Testis (tissue), 3 donors: ENCODE measurements around the gene MAML2. TPM values are rescaled to one million over a fixed set of nuclear protein-coding genes. Genes with fewer than 3 reads are reported as not detected.
A peak's percentile ranks its signal among the peaks of the same experiment; 100 is the strongest.

Experiments
- DNase-seq: peaks from one replicate; pipeline ENCODE4 v3.0.0-alpha.2; 2019
- H3K27ac ChIP-seq, 2 donors: fragments of 200-600 bp; sonication (generic); one replicate each; pipeline ENCODE4 v1.5.1; 2019
- H3K27me3 ChIP-seq: fragments of 200-600 bp; sonication (generic); one replicate; pipeline ENCODE4 v1.5.1; 2019
- H3K36me3 ChIP-seq: fragments of 200-600 bp; sonication (generic); one replicate; pipeline ENCODE4 v1.5.1; 2017; ENCODE audit warnings: low read depth; ENCODE audit errors: missing control alignments
- H3K4me1 ChIP-seq: fragments of 200-600 bp; sonication (generic); one replicate; pipeline ENCODE4 v1.5.1; 2019
- H3K4me3 ChIP-seq, 2 donors: fragments of 200-600 bp; sonication (generic); one replicate each; pipeline ENCODE4 v1.5.1; 2017 to 2019
- H3K9me3 ChIP-seq: fragments of 200-600 bp; sonication (generic); one replicate; pipeline ENCODE4 v1.5.1; 2017
- CTCF ChIP-seq, 3 experiments: fragments of 450-650 bp in 2 of 3; fragments of 200-600 bp in 1 of 3; sonication (generic) in 1 of 3; IDR thresholded peaks; one replicate each; pipeline ENCODE4 v1.5.1; 2016 to 2019; ENCODE audit warnings: antibody characterized with exemption in 3 of 3, mild to moderate bottlenecking in 2 of 3, moderate library complexity in 1 of 3
- POLR2A ChIP-seq: fragments of 450-650 bp; IDR thresholded peaks from one replicate; pipeline ENCODE4 v1.6.1; 2017; ENCODE audit warnings: antibody characterized with exemption, mild to moderate bottlenecking, moderate library complexity
- WGBS, 2 donors: methylation state at CpG; one replicate each; pipeline ENCODE4 v1.1.5; 2018; 5-methylcytosine and 5-hydroxymethylcytosine counted together
- intact Hi-C: fragments of 100-400 bp; cut with DNase I; formaldehyde crosslinking; loops from one replicate; pipeline ENCODE4 v1.15.1; 2023; ENCODE audit warnings: low total_unique reads
- polyA plus RNA-seq: library from polyadenylated mRNA; stranded (reverse); fragments of 350-450 nt; fragmentation: Illumina TruSeq; extraction: RNeasy Lipid Tissue Mini Kit (QIAGEN cat#74804); gene quantifications from one replicate; pipeline ENCODE4 v1.2.3, GENCODE V29; 2014; ENCODE audit warnings: low read depth, low replicate concordance; ENCODE audit not compliant: insufficient read depth
- total RNA-seq, 2 donors: library from RNA; depleted of rRNA; stranded (reverse); fragments of >200 nt; gene quantifications; one replicate each; pipeline ENCODE4 v1.2.3, GENCODE V29; 2016

The MAML2 gene
- total and polyA plus RNA-seq, 3 donors from 2014 or later: 5.1 to 23.6 (median 17.6) TPM

- Histone ChIP-seq H3K36me3 (no peaks in the 10 kb centered on the region), H3K4me3 (peak overlapping the region; percentile 90 to 92), H3K27ac (peak overlapping the region; percentile 83 to 84), H3K27me3 (no peaks in the 10 kb centered on the region), H3K4me1 (peaks cover 10% of the 10 kb centered on the region), H3K9me3 (no peaks in the 10 kb centered on the region)
- no peak for TF ChIP-seq CTCF (IDR thresholded peaks at IDR 0.05)
- TF ChIP-seq POLR2A: no peak
- 0 to 1% methylated on average over 26 to 30 of the region's 30 CpGs for WGBS, 2 donors
- DNase-seq: peak; percentile 67
- intact Hi-C loops: no loop called here
Observed at GRCh38 chr11:96388891-96389719, 46.1 kb upstream of the MAML2 start.

GRCh38 chr11:96385187-96385586 is 42.2 kb upstream of the MAML2 start:
- WGBS, 2 donors: 72 to 78% methylated on average over 2 of the region's 2 CpGs
- Histone ChIP-seq H3K9me3 (no peaks in the 10 kb centered on the region), H3K4me1 (peaks cover 5% of the 10 kb centered on the region), H3K27ac (no peak overlapping the region), H3K27me3 (no peaks in the 10 kb centered on the region), H3K36me3 (no peaks in the 10 kb centered on the region), H3K4me3 (no peak overlapping the region)
- TF ChIP-seq POLR2A (no peak), CTCF (IDR thresholded peaks at IDR 0.05) (no peak)
- intact Hi-C loops: no loop called here
- DNase-seq: no peak

GRCh38 chr11:96384156-96384555 is 41.2 kb upstream of the MAML2 start:
- no peak for TF ChIP-seq POLR2A
- no peak for TF ChIP-seq CTCF (IDR thresholded peaks at IDR 0.05)
- no peaks in the 10 kb centered on the region for H3K27me3 ChIP-seq
- no peak for DNase-seq
- H3K36me3 ChIP-seq: no peaks in the 10 kb centered on the region
- intact Hi-C loops: no loop called here
- no peak overlapping the region for H3K4me3 ChIP-seq
- H3K4me1 ChIP-seq: peaks cover 5% of the 10 kb centered on the region
- H3K9me3 ChIP-seq: no peaks in the 10 kb centered on the region
- 88% methylated on average over 3 of the region's 3 CpGs for WGBS, 2 donors
- no peak overlapping the region for H3K27ac ChIP-seq

- no peak overlapping the region for H3K4me3 ChIP-seq
- H3K36me3 ChIP-seq: no peaks in the 10 kb centered on the region
- no peak overlapping the region for H3K27ac ChIP-seq
- WGBS, 2 donors: 93 to 97% methylated on average over 1 of the region's 1 CpG
- TF ChIP-seq POLR2A (no peak), CTCF (IDR thresholded peaks at IDR 0.05) (no peak)
- H3K27me3 ChIP-seq: no peaks in the 10 kb centered on the region
- no peak for DNase-seq
- no peaks in the 10 kb centered on the region for H3K4me1 ChIP-seq
- H3K9me3 ChIP-seq: no peaks in the 10 kb centered on the region
- intact Hi-C loops: no loop called here
Observed at GRCh38 chr11:96376796-96377195, 33.8 kb upstream of the MAML2 start.

GRCh38 chr11:96373826-96374225 is 30.8 kb upstream of the MAML2 start:
- intact Hi-C loops: no loop called here
- Histone ChIP-seq H3K4me1 (no peaks in the 10 kb centered on the region), H3K4me3 (no peak overlapping the region), H3K36me3 (no peaks in the 10 kb centered on the region), H3K27me3 (no peaks in the 10 kb centered on the region), H3K27ac (no peak overlapping the region), H3K9me3 (no peaks in the 10 kb centered on the region)
- 92 to 93% methylated on average over 4 of the region's 4 CpGs for WGBS, 2 donors
- DNase-seq: no peak
- no peak for TF ChIP-seq POLR2A
- TF ChIP-seq CTCF (IDR thresholded peaks at IDR 0.05): no peak
